HepG2 (cell line): ENCODE results near the gene PRKG1. TPM values are rescaled to one million over a fixed set of nuclear protein-coding genes. Genes with fewer than 3 reads are reported as not detected.

ENCODE experiments used
- ATAC-seq: fragments of 200-7000 bp; cut with Tn5 transposase; 3 replicates; pipeline ENCODE4 v1.9.1; 2020; ENCODE audit warnings: mild to moderate bottlenecking, moderate library complexity
- BruUV-seq: library from RNA; stranded (reverse); fragments of 400-500 nt; replicated peaks from 2 replicates; lab custom pipeline; 2021; lab: Mats Ljungman, UMichigan
- CTCF ChIA-PET: fragments of 300-600 bp; formaldehyde crosslinking; extraction: SDS; loops from one replicate; lab custom pipeline; 2021; ENCODE audit warnings: low total read pairs, inconsistent platforms, low intra/inter-chr PET ratio; lab: Yijun Ruan, JAX
- POLR2A ChIA-PET: fragments of 350-600 bp; sonication (Branson Sonifier 250); formaldehyde crosslinking; loops from one replicate; lab custom pipeline; 2020; ENCODE audit warnings: antibody characterized with exemption, inconsistent platforms; lab: Yijun Ruan, JAX
- DNase-seq: peaks from one replicate; pipeline ENCODE4 v3.0.0-alpha.2; 2015; ENCODE audit warnings: low spot score
- FAIRE-seq: peaks from 3 replicates; lab custom pipeline; 2011; peaks lifted over from hg19 to GRCh38; lab: Jason Lieb, UNC
- H2AFZ ChIP-seq: one replicate; pipeline ENCODE4 v1.6.1; 2011; ENCODE audit warnings: low read length, inconsistent platforms
- H3K27ac ChIP-seq: fragments of 300-600 bp; 3 replicates; pipeline ENCODE4 v1.8.0; 2011; ENCODE audit warnings: mixed run types, mild to moderate bottlenecking, mixed read lengths, low read length, inconsistent platforms; ENCODE audit not compliant: insufficient read depth; ENCODE audit errors: extremely low read length
- H3K27me3 ChIP-seq, 2 experiments: fragments of 200-600 bp in 1 of 2; 2 replicates in 1 of 2; 3 replicates in 1 of 2; pipeline versions ENCODE4 v1.6.0 to v1.8.0; 2011; ENCODE audit warnings: low read length in 2 of 2, mild to moderate bottlenecking in 2 of 2, moderate library complexity in 2 of 2, inconsistent platforms in 1 of 2; ENCODE audit not compliant: insufficient read depth in 2 of 2, control insufficient read depth in 1 of 2
- H3K36me3 ChIP-seq, 2 experiments: fragments of 200-600 bp in 1 of 2; replicated peaks in 1 of 2; 2 replicates in 1 of 2; 3 replicates in 1 of 2; pipeline versions ENCODE4 v1.5.1 to v1.8.0; 2011; ENCODE audit warnings: low read length in 2 of 2, inconsistent platforms in 1 of 2; ENCODE audit not compliant: insufficient read depth in 2 of 2, control insufficient read depth in 1 of 2
- H3K4me1 ChIP-seq: 2 replicates; pipeline ENCODE4 v1.5.1; 2012; ENCODE audit warnings: low read length, inconsistent platforms; ENCODE audit not compliant: insufficient read depth
- H3K4me2 ChIP-seq: 2 replicates; pipeline ENCODE4 v1.6.0; 2011; ENCODE audit warnings: low read depth, low read length, inconsistent platforms
- H3K4me3 ChIP-seq, 3 experiments: fragments of 200-600 bp in 1 of 3; sonication (generic), shearing (Covaris generic) in 1 of 3; replicated peaks in 1 of 3; 2 replicates each; pipeline ENCODE4 v1.5.1; 2011 to 2016; ENCODE audit warnings: low read length in 3 of 3, inconsistent platforms in 2 of 3, low read depth in 2 of 3, mild to moderate bottlenecking in 2 of 3, control low read depth in 1 of 3, mixed read lengths in 1 of 3; ENCODE audit not compliant: insufficient read depth in 1 of 3
- H3K79me2 ChIP-seq: one replicate; pipeline ENCODE4 v1.6.1; 2011; ENCODE audit warnings: low read length, inconsistent platforms; ENCODE audit not compliant: insufficient read depth
- H3K9ac ChIP-seq: 2 replicates; pipeline ENCODE4 v1.6.0; 2011; ENCODE audit warnings: mild to moderate bottlenecking, low read depth, low read length, inconsistent platforms; ENCODE audit not compliant: insufficient read depth
- H3K9me3 ChIP-seq: 2 replicates; pipeline ENCODE4 v1.5.1; 2012; ENCODE audit warnings: mild to moderate bottlenecking, low read length
- H4K20me1 ChIP-seq: 2 replicates; pipeline ENCODE4 v1.6.0; 2011; ENCODE audit warnings: inconsistent platforms, mild to moderate bottlenecking, low read length, moderate library complexity; ENCODE audit not compliant: insufficient read depth
- GABPA ChIP-seq, 2 experiments: IDR thresholded peaks; 2 replicates each; pipeline ENCODE4 v1.6.1; 2011 to 2016; ENCODE audit warnings: low read depth in 2 of 2, low read length in 1 of 2, missing biosample characterization in 1 of 2, missing genetic modification characterization in 1 of 2
- HIVEP1 ChIP-seq: sonication (generic); formaldehyde crosslinking; IDR thresholded peaks from 2 replicates; pipeline ENCODE4 v1.4.0; 2020; ENCODE audit warnings: mild to moderate bottlenecking, missing genetic modification reagents
- KLF16 ChIP-seq, 2 experiments: sonication (generic) in 1 of 2; formaldehyde crosslinking in 1 of 2; IDR thresholded peaks; 2 replicates each; pipeline versions ENCODE4 v1.6.1 to v1.8.0; 2016 to 2023; ENCODE audit warnings: missing genetic modification reagents in 2 of 2, missing compliant biosample characterization in 1 of 2
- PITX1 ChIP-seq: sonication (generic); formaldehyde crosslinking; IDR thresholded peaks from 2 replicates; pipeline ENCODE4 v1.5.1; 2020; ENCODE audit warnings: mild to moderate bottlenecking, missing genetic modification reagents
- POLR2AphosphoS5 ChIP-seq: IDR thresholded peaks from 2 replicates; pipeline ENCODE4 v1.6.1; 2012; ENCODE audit warnings: low read depth, low read length
- RARA ChIP-seq: IDR thresholded peaks from 2 replicates; pipeline ENCODE4 v1.6.1; 2016; ENCODE audit warnings: missing genetic modification reagents, missing compliant biosample characterization
- SMAD9 ChIP-seq: sonication (generic); formaldehyde crosslinking; IDR thresholded peaks from 2 replicates; pipeline ENCODE4 v1.5.1; 2020; ENCODE audit warnings: mild to moderate bottlenecking, missing genetic modification reagents
- ZNF138 ChIP-seq: sonication (generic); formaldehyde crosslinking; IDR thresholded peaks from 2 replicates; pipeline ENCODE4 v1.5.0; 2020; ENCODE audit warnings: mild to moderate bottlenecking, low read depth, missing genetic modification reagents
- ZNF547 ChIP-seq: sonication (generic); formaldehyde crosslinking; IDR thresholded peaks from 2 replicates; pipeline ENCODE4 v1.5.1; 2020; ENCODE audit warnings: mild to moderate bottlenecking, missing genetic modification reagents
- ZNF605 ChIP-seq: sonication (generic); formaldehyde crosslinking; IDR thresholded peaks from 2 replicates; pipeline ENCODE4 v1.8.0; 2022; ENCODE audit warnings: mild to moderate bottlenecking, missing genetic modification reagents
- ZNF850 ChIP-seq: sonication (generic); formaldehyde crosslinking; conservative IDR thresholded peaks from 2 replicates; pipeline ENCODE4 v1.9.0; 2021; ENCODE audit warnings: mild to moderate bottlenecking, missing genetic modification reagents
- ZSCAN29 ChIP-seq: sonication (generic); formaldehyde crosslinking; conservative IDR thresholded peaks from 2 replicates; pipeline ENCODE4 v1.4.0; 2020; ENCODE audit warnings: mild to moderate bottlenecking, missing genetic modification reagents
- WGBS: methylation state at CpG from one replicate; pipeline ENCODE4 v1.1.6; 2017; ENCODE audit warnings: low lambda C conversion rate; 5-methylcytosine and 5-hydroxymethylcytosine counted together
- in situ Hi-C: cut with HindIII; loops from 2 replicates; pipeline ENCODE4 v1.10.0; 2017; ENCODE audit warnings: low pct_unique_long_range_greater_than_20kb; ENCODE audit not compliant: extremely low pct_ligation_motif_present
- intact Hi-C: fragments of 100-400 bp; cut with micrococcal nuclease; formaldehyde crosslinking; loops from one replicate; pipeline ENCODE4 v1.10.0; 2022; ENCODE audit not compliant: unreplicated experiment
- polyA plus RNA-seq, 8 experiments: library from polyadenylated mRNA; depleted of rRNA in 3 of 8; stranded (reverse) in 7 of 8; unstranded in 1 of 8; fragments of >200 nt; fragmentation: Illumina TruSeq in 4 of 8; extraction: Trizol in 4 of 8; gene quantifications; 2 replicates each; pipeline versions ENCODE4 v1.2.1 to v1.2.3, GENCODE V29; 2011 to 2016; ENCODE audit warnings: low read depth in 4 of 8, missing spikeins in 1 of 8, mixed read lengths in 1 of 8; ENCODE audit not compliant: insufficient read depth in 1 of 8
- total RNA-seq, 5 experiments: library from RNA; depleted of rRNA; stranded (reverse); fragments of >200 nt; fragmentation: Illumina TruSeq; extraction: Trizol; gene quantifications; 2 replicates each; pipeline ENCODE4 v1.2.3, GENCODE V29; 2016; ENCODE audit warnings: low read depth in 1 of 5
- TF ChIP-seq, protein P1 (sequence below): sonication (generic); formaldehyde crosslinking; IDR thresholded peaks from 2 replicates; pipeline ENCODE4 v1.8.1; 2023; ENCODE audit warnings: mild to moderate bottlenecking, moderate library complexity, missing genetic modification reagents

PRKG1 gene
- total and polyA plus RNA-seq, 2 of the 13 experiments (the other 11 are each of a cell fraction or from before 2014, with no cell fraction given): 0.01 TPM; not detected in 1

DNA sequence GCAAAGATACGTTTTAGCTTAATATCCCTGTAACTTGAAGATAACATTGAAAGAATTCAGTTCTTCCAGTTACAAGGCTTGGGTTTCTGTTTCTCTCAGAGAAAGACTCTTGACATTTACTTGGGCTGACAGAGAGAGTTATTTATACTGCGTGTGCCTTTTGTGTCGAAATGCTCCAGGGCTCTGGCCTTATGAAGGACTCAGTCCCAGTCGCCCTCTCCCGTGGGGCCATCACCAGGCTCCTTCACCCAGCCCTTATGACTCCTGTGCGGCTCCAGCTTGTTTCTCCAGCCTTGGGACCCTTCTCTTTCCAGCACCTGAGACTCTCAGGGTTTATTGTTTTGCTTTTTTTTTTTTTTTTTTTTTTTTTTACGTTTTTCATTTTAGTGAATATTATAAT is 997.5 kb downstream of the PRKG1 start:
- Histone ChIP-seq H3K9ac (no peak overlapping the region), H3K4me2 (no peak overlapping the region), H2AFZ (no peak overlapping the region), H4K20me1 (no peaks in the 10 kb centered on the region), H3K9me3 (no peaks in the 10 kb centered on the region), H3K27me3 (no peaks in the 10 kb centered on the region), H3K27ac (no peak overlapping the region)
- ChIA-PET CTCF (no interaction called here), POLR2A (no interaction called here)
- intact Hi-C loops (no loop called here), in situ Hi-C loops (no loop called here)
- BruUV-seq: no TSS peak
- TF ChIP-seq ZNF605 (CRISPR knock-in tag): no peak
- TF ChIP-seq GABPA (IDR thresholded peaks at IDR 0.05; ENCODE audit: low read depth, low read length): no peak
- TF ChIP-seq GABPA (CRISPR knock-in tag; IDR thresholded peaks at IDR 0.05; ENCODE audit: low read depth): no peak
- TF ChIP-seq, protein P1, sequence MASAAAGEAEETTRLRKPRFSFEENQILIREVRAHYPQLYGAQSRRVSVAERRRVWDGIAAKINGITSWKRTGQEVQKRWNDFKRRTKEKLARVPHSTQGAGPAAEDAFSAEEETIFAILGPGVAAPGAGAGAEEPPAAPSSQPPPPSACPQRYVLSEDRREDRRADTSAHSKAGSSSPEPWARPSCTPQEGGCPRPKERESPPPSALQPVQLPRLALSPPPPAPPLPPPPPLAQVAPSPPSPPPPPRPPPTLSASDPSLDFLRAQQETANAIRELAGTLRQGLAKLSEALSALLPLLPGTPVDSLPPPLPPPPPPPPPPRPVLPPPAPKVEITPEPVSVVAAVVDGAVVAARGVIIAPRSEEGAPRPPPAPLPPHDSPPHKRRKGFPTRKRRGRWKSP (CRISPR knock-in tag): no peak
- no peak for TF ChIP-seq HIVEP1
- no peak for TF ChIP-seq RARA (CRISPR knock-in tag)
- TF ChIP-seq ZNF850 (CRISPR knock-in tag): no peak
- no peak for TF ChIP-seq ZNF138 (CRISPR knock-in tag)
- TF ChIP-seq PITX1 (CRISPR knock-in tag): no peak
- no peak for TF ChIP-seq POLR2AphosphoS5
- TF ChIP-seq SMAD9 (CRISPR knock-in tag): no peak
- no peak for TF ChIP-seq KLF16 (CRISPR knock-in tag; IDR thresholded peaks at IDR 0.05)
- TF ChIP-seq ZSCAN29 (CRISPR knock-in tag): no peak
- no peak for TF ChIP-seq ZNF547 (CRISPR knock-in tag)
- TF ChIP-seq, all 625 proteins: peak for 0
- no peak overlapping the region for H3K4me3 ChIP-seq
- whole genome bisulfite sequencing: 7% methylated on average over 7 of the region's 7 CpGs
- no peaks in the 10 kb centered on the region for H3K36me3 ChIP-seq
- no peak for FAIRE-seq
- H3K4me1 ChIP-seq: no peaks in the 10 kb centered on the region
- DNase-seq: no peak
- no peaks in the 10 kb centered on the region for H3K79me2 ChIP-seq
- no peak for ATAC-seq
